Activated CD8-positive, alpha-beta memory T cell treated with anti-CD3 and anti-CD28 coated beads for 48 hours (primary cell): ENCODE measurements around the gene HTR3E.
A peak's percentile ranks its signal among the peaks of the same experiment; 100 is the strongest.
"Not testable (repeated sequence)": the region's sequence is repeated elsewhere in the genome, so short reads cannot be mapped to it uniquely, and the experiment has no call there.

Experiments
- DNase-seq, 3 experiments: peaks; one replicate each; pipeline ENCODE4 v3.0.0-alpha.2; 2020; ENCODE audit warnings: low read depth in 2 of 3, low spot score in 2 of 3

The HTR3E gene

DNA sequence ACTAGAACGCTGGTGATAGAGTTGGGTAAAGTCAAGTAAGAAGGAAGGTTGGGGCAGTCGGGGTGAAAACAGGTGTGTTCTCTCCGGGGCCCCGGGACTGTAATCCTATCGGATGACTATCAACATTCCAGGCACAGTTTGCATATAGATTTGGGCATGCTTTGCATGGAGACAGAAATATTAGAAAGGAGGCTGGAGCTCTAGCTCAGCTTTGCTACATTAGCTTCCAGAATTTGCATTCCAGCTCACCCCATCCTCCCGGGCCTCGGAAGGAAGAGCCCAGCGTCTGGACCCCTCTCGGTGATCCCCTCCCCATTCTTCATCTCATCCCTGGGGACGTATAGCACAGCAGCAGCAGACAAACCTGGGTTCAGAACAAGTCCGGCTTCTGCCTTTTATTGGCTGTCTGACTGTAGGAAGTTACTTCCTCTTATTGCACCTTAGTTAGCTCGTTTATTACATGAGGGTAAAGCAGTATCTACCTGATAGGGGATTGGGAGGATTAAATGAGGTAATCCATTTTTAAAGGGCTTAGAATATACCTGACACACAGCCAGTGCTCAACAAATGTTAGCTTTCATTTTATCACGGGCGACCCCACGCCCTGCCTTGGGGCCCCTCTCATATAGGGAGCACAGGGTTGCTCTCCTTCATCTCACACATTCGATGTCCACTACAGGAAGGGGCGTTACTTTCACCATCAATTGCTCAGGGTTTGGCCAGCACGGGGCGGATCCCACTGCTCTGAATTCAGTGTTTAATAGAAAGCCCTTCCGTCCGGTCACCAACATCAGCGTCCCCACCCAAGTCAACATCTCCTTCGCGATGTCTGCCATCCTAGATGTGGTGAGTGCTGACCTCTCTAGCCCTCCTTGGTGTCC lies 3.2 kb downstream of the HTR3E start:
- DNase-seq: no peak

DNA sequence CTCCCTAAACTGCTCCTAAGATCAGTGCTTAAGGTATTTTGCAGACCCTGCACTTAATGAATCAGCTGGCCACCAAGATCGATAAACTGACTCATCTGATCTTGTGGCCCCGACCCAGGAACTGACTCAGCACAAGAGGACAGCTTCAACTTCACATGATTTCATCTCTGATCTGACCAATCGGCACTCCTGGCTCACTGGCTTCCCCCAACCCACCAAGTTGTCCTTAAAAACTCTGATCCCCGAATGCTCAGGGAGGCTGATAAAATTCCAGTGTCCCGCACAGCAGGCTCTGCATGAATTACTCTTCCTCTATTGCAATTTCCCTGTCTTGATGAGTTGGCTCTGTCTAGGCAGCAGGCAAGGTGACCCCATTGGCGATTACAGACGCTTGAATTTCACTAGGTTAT lies 13.5 kb downstream of the HTR3E start:
- DNase-seq: no peak

DNA sequence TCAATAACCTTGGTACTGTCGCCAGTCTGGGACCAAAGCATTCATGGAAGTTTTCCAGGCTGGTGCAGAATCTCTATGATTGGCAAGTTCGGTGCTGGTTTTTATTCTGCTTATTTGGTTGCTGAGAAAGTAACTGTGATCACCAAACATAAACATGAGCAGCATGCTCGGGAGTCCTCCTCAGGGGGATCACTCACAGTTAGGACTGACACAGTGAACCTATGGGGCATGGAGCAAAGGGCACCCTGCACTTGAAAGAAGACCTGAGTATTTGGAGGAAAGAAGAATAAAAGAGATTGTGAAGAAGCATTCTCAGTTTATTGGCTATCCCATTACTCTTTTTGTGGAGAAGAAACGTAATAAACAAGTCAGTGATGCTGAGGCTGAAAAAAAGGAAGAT lies 19.2 kb downstream of the HTR3E start:
- no peak for DNase-seq

DNA sequence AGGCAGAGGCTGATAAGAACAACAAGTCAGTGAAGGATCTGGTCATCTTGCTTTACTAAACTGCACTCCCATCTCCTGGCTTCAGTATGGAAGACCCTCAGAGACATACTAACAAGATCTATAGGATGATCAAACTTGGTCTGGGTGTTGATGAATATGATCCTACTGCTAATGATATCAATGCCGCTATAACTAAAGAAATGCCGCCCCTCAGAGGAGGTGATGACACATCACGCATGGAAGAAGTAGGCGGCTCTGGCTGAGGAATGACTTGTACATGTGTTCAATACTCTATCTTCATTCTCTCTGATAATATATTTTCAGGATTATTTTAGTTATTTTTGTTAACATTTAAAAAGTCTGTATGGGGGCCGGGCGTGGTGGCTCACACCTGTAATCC lies 20.8 kb downstream of the HTR3E start:
- no peak for DNase-seq

DNA sequence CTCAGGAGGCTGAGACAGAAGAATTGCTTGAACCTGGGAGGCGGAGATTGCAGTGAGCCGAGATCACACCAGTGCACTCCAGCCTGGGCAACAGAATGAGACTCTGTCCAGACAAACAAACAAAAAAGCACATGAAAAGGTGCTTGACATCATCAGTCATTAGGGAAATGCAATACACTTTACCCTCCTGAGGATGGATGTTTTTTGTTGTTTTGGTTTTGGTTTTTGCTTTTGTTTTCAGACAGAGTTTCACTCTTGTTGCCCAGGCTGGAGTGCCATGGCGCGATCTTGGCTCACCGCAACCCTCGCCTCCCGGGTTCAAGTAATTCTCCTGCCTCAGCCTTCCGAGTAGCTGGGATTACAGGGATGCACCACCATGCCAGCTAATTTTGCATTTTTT lies 24.2 kb downstream of the HTR3E start:
- DNase-seq: not testable (repeated sequence)

DNA sequence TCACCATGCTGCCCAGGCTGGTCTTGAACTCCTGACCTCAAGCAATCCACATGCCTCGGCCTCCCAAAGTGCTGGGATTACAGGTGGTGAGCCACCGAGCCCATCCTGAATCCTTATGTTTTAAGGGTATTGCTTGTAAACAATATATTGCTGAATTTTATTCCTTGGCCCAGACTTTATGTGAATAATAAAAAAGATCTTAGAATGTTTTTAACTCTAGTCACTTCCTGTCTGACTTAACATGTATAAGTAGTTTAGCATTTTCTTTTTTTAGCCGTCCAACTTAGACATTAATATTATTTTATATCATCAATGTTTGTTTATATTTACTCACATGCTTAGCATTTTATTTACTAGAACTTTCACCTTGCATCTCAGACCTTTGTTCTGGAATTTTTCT lies 29.1 kb downstream of the HTR3E start:
- DNase-seq: no peak

DNA sequence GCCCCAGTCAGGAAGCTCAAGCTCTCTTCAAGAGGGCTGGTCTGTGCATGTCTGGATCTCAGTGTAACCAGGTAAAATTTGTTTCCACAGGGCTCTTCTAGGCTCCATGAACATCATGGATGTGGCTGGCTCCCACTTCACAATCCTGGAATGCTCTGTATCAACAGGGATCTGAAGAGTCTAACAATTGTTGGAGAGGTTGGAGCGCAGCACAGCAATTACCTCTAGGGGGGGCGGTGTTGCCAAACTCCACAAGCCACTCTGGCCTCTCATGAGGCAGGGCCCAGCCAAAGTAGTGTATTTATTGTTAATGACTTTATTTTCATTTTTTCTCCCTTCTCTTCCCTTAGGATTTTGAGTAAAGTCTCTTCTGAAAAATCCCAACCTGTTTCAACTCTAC lies 32.1 kb downstream of the HTR3E start:
- DNase-seq: no peak

DNA sequence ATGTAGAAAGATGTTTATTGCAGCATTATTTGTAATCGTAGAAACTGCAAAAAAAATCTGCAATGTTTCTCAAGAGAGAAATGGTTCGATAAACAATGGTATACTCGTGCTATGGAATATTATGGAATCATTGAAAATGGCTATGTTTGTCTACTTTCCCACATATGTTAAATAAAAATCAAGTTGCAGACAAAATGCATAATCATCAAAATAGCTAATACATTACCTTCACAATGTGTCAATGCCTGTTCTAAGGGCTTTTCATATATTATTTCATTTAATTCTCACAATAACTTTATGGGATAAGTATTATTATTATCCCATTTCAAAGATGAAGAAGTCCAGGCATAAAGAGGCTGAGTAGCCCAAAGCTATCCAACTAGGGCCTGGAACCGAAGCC lies 36.1 kb downstream of the HTR3E start:
- DNase-seq: no peak

DNA sequence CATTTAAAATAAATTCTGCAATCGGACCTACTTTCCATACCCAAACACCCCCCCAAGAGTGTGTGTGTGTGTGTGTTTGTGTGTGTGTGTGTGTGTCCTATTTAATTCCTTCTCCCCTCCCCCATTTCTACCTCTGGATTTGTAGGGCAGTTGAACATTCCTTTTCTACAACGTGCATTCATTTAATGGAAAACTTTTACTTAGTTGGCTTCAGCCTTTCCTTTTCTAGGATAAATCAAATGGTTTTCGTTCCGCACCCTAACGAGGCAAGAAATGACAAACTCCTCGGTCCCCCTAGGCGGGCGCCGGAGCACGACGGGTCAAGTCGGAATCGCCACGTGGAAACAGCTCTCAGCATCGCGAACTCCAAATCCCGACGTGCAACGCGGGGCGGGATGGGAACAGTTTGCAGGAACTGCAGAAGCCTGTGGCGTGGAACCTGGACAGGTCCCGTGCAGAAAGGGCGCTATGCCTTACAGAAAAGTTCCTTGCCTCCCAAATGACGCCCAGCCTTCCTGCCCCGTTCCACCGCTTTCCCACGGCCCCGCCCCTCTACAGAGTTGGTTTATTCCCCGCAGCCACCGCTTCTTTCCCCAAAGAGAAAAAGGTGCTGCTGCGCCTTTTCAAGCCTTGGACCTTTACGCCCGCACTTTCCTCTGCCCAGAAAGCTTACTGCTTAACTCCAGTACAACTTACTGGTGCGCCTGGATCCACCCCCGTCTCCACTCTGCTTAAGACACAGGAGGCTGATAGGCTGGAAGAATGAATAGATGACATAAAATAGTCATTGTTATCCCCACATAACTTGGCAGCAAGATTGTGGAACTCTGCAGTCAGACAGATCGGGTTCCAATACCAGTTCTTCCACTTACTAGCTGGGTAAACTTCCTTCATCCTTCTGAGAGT lies 37.2 kb downstream of the HTR3E start:
- DNase-seq: peak in 2 of 3 experiments; percentile 33 to 36

DNA sequence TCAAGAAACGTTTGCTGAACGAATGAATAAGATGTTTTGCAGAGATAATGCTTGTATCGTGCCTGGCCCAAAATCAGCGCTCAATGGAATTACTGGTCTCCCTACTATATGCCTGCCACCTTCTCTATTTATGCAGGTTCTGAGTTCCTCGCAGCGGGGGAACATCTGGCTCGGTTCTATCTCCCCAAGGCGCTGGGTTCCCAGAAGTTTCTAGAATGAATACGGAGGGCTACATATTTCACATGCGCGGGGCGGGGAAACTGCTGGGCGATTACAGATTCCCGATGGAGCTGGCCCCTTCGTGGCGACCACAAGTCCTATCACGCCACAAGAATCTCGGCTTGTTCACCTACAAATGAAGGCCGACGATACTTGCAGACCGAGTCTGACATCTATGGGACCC lies 37.9 kb downstream of the HTR3E start:
- DNase-seq: no peak

DNA sequence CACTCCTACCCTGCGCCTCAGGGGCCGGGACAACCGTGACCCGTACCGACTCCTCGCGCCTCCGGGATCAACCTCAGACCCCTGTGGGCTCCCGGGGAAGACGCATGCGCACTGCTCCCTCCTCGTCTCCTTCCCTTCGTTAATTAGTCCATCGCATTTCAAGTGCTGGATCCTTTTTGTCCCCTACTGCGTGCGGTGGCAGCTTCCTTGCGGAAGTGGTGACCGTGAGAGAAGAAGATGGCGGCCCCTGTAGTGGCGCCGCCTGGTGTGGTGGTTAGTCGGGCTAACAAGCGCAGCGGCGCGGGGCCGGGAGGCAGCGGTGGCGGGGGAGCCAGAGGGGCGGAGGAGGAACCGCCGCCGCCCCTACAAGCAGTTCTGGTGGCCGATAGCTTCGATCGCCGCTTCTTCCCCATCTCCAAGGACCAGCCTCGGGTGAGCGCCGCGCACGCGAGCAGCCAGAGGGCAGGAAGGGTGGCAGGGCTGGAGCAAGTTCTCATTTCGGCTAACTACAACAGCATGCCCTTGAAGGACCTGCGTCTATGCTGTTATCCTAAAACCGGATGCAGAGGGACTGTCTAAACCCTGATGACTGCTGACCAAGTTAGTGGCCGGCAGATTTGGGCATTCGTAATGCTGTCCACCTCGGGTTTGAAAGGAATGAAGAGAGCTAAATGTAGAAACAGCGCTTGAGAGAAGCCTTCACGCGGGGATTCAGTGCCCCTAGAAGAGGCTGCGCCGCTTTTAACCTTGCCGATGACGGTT lies 38.5 kb downstream of the HTR3E start, which contains the start of gene EIF2B5:
EIF2B5 (plus strand) TSS at position 210 of the 762 bp plus-strand sequence; CDS start at position 238, 28 bp downstream.
- peak; percentile 71 to 77 (median 71) for DNase-seq

DNA sequence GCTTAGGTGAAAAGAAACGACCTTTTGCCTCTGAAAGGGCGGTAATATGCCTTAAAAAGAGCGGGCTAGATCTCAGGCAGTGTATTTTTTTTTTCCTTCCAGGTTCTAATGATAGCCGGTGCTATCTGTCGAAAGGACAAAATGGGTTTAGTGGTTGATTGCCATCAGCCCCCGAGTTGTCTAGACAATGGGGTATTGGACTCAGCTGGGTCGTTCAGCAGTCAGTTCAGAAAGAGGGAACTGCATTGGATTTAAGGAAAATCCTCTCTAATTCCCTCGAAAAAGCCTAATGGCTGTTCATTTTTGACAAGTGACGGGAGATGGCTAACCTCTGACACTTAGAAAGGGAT lies 39.0 kb downstream of the HTR3E start:
- DNase-seq: no peak

DNA sequence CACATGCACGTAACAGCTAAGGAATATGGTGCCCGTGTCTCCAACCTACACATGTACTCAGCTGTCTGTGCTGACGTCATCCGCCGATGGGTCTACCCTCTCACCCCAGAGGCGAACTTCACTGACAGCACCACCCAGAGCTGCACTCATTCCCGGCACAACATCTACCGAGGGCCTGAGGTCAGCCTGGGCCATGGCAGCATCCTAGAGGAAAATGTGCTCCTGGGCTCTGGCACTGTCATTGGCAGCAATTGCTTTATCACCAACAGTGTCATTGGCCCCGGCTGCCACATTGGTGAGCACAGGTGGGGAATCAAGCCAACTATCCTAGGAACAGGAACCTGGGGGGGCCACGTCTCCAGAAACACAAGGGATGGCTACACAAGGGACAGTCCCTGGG lies 43.6 kb downstream of the HTR3E start:
- no peak for DNase-seq

DNA sequence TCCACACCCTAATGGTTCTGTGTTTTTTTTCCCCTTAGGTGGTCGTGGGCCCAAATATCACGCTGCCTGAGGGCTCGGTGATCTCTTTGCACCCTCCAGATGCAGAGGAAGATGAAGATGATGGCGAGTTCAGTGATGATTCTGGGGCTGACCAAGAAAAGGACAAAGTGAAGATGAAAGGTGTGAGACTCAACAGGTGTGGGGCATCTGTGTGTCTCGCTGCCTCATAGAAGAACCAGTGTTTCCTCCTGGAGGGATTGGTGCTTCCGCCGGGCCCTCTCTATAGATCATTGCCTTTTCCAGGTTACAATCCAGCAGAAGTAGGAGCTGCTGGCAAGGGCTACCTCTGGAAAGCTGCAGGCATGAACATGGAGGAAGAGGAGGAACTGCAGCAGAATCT lies 45.3 kb downstream of the HTR3E start:
- no peak for DNase-seq

DNA sequence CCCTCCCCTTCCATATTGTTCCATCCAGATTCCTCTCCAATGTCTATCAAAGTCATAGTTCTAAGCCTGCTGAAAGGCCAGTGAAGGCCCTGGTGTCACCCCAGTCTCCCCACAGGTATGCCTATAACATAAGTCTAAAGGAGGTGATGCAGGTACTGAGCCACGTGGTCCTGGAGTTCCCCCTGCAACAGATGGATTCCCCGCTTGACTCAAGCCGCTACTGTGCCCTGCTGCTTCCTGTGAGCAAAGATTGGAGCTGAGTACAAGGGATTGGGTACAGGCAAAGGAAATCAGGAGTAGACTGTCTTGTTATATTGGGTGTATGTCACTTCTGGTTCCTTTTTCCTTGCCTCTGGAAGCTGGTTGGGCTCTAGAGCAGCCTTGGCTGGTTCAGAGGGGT lies 46.5 kb downstream of the HTR3E start:
- no peak for DNase-seq

DNA sequence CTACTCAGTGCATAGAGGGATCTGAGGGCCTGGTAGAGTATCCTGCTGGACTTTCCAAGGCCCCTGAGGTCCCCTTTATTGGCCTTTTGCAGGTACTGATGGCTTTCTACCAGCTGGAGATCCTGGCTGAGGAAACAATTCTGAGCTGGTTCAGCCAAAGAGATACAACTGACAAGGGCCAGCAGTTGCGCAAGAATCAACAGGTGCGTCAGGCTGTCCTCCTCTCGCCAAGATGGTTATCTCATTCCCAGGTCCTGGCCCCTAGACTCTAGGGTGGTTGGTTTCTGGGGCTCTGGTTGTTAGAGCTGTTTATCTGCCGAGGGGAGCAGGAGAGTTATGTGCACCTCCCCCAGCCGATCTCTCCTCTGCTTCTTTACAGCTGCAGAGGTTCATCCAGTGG lies 47.6 kb downstream of the HTR3E start:
- DNase-seq: no peak

DNA sequence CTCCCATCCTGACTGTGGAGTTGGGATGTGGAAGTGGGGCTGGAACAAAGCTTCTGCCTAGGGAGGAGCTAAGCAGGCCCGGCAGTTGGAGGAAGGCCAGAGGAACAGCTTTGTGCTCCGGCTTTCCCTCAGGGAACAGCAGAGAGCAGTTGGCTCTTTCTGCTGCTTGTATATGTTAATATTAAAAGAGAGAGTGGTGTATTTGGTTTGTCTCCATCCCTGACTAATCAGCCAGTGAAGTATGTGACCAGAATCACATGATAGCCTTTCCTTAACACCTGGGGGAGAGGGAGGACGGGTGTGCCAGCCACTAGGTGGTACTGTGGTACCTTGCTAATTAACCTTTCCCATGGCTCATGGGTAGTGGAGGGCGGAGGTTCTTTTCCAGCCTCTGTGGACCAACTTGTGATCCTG lies 48.3 kb downstream of the HTR3E start:
- DNase-seq: no peak

DNA sequence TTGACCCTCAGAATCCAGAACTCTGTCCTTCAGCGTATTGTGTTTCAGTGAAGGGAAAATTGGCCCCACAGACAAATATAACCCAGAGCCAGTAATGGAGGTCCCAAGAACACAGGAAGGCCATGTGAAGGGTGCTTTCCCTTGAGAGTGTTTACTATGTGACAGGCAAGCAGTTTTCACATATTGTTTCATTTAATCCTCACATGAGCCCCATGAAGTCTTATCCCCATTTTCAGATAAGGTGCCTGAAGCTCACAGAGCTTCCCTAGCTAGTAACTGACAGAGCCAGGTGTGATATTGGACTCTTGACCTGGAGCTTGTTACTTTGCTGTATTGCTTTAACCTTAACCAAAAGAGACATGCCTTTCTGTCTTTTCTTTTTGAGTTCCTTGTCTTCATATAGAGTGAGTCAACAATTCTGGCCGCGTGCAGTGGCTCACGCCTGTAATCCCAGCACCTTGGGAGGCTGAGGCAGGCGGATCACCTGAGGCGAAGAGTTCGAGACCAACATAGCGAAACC lies 48.9 kb downstream of the HTR3E start:
- no peak for DNase-seq

DNA sequence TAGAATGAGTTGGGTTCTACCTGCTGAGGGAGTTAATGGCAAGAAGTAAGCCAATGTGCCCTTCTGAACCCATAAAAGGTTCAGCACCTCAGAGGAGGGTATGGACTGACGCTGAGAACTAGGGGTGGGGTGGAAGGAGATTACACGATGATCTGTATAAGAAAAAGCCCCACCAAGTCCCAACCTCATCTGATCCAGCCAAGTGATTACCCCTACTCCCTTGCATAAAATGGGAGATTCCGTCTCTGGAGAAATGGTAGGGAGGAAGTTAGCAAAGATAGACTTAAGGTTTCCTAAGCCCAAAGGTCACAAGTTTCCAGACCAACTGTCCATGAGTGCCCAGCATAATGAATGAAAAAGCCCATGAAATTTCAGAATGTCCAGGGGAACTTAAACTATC lies 51.2 kb downstream of the HTR3E start:
- DNase-seq: no peak

DNA sequence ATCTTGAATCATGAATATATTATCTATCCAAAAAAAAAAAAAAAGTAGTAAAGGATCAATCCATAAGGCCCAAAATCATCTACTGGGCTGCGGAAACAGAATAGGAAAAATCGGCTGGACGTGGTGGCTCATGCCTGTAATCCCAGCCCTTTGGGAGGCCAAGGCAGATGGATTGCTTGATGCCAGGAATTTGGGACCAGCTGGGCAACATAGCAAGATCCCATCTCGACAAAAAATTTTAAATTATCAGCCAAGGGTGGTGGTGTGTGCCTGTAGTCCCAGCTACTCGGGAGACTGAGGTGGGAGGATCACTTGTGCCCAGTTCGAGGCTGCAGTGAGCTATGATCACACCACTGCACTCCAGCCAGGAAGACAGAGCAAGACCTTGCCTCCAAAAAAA lies 52.3 kb downstream of the HTR3E start:
- DNase-seq: no peak

DNA sequence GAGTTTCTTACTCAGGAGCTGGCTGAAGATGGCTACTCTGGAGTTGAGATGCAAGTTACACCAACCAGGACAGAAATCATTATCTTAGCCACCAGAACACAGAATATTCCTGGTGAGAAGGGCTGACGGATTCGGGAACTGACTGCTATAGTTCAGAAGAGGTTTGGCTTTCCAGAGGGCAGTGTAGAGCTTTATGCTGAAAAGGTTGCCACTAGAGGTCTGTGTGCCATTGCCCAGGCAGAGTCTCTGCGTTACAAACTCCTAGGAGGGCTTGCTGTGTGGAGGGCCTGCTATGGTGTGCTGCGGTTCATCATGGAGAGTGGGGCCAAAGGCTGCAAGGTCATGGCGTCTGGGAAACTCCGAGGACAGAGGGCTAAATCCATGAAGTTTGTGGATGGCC lies 52.9 kb downstream of the HTR3E start:
- not testable (repeated sequence) for DNase-seq
